OCI-LY3 (cell line): ENCODE data around the gene CROCC2.

Experiments used
- H2AFZ ChIP-seq: fragments of 200-600, 300-600 bp; shearing (Covaris generic); 2 replicates; pipeline ENCODE4 v1.6.0; 2014; ENCODE audit warnings: antibody characterized with exemption, low read depth, low read length
- H3K27ac ChIP-seq: fragments of 200-600, 300-600 bp; sonication (generic); 2 replicates; pipeline ENCODE4 v1.5.1; 2014; ENCODE audit warnings: mild to moderate bottlenecking, low read length, moderate library complexity, mixed read lengths
- H3K27me3 ChIP-seq: fragments of 200-600, 300-600 bp; sonication (generic); 2 replicates; pipeline ENCODE4 v1.6.1; 2014; ENCODE audit warnings: low read depth, low read length, mixed read lengths
- H3K36me3 ChIP-seq: fragments of 200-600, 300-600 bp; sonication (generic); replicated peaks from 2 replicates; pipeline ENCODE3; 2014; ENCODE audit warnings: low read depth, low read length, mixed read lengths
- H3K4me1 ChIP-seq: fragments of 300-600, 200-600 bp; sonication (generic); 2 replicates; pipeline ENCODE4 v1.6.1; 2014; ENCODE audit warnings: low read length, mixed read lengths
- H3K4me2 ChIP-seq: fragments of 200-600, 300-600 bp; sonication (generic); 2 replicates; pipeline ENCODE4 v1.6.1; 2014; ENCODE audit warnings: low read length, mixed read lengths
- H3K4me3 ChIP-seq: fragments of 300-600, 200-600 bp; sonication (generic); 2 replicates; pipeline ENCODE4 v1.5.1; 2014; ENCODE audit warnings: antibody characterized with exemption, mild to moderate bottlenecking, low read length, moderate library complexity
- H3K79me2 ChIP-seq: fragments of 300-600, 200-600 bp; shearing (Covaris generic); 2 replicates; pipeline ENCODE4 v1.6.1; 2014; ENCODE audit warnings: mild to moderate bottlenecking, low read length, mixed read lengths
- H3K9ac ChIP-seq: fragments of 300-600, 200-600 bp; shearing (Covaris generic); 2 replicates; pipeline ENCODE4 v1.6.0; 2014; ENCODE audit warnings: mild to moderate bottlenecking, low read length, moderate library complexity
- H3K9me3 ChIP-seq: fragments of 200-600, 300-600 bp; shearing (Covaris generic); 2 replicates; pipeline ENCODE4 v1.6.1; 2014; ENCODE audit warnings: low read length, mixed read lengths; ENCODE audit not compliant: insufficient read depth
- H4K20me1 ChIP-seq: fragments of 200-600, 300-600 bp; sonication (generic); 2 replicates; pipeline ENCODE4 v1.6.1; 2016; ENCODE audit warnings: low read length, mixed read lengths; ENCODE audit not compliant: insufficient read depth
- CTCF ChIP-seq: fragments of 200-600, 300-600 bp; sonication (generic); IDR thresholded peaks from 2 replicates; pipeline ENCODE4 v1.5.1; 2014; ENCODE audit warnings: antibody characterized with exemption, low read length, low read depth
- EZH2phosphoT487 ChIP-seq: fragments of 200-600 bp; shearing (Covaris generic); IDR thresholded peaks from 2 replicates; pipeline ENCODE4 v1.6.1; 2018; ENCODE audit warnings: antibody characterized with exemption, mixed run types, low read depth

Gene CROCC2

GRCh38 chr2:240906141-240906910 is at the start of gene CROCC2:
Gene CROCC2, plus strand, starts transcription at chr2:240906336. Its CDS starts 178 bp downstream, at chr2:240906514.
- Histone ChIP-seq H3K4me1 (no peaks in the 10 kb centered on the region), H3K9me3 (no peaks in the 10 kb centered on the region), H3K4me2 (no peak within 1 kb of the TSS), H3K79me2 (no peaks in the 10 kb centered on the region), H3K4me3 (no peak within 1 kb of the TSS), H3K9ac (no peak within 1 kb of the TSS), H4K20me1 (no peaks in the 10 kb centered on the region), H3K36me3 (no peaks in the 10 kb centered on the region), H2AFZ (no peak within 1 kb of the TSS), H3K27me3 (no peaks in the 10 kb centered on the region), H3K27ac (no peak within 1 kb of the TSS)
- TF ChIP-seq CTCF (no peak), EZH2phosphoT487 (no peak)

GRCh38 chr2:240857039-240858008 is 48.8 kb upstream of the CROCC2 start:
- H2AFZ ChIP-seq = no peak overlapping the region
- H3K27ac ChIP-seq = no peak overlapping the region
- no peak overlapping the region for H3K4me3 ChIP-seq
- H3K9me3 ChIP-seq = no peaks in the 10 kb centered on the region
- no peaks in the 10 kb centered on the region for H4K20me1 ChIP-seq
- TF ChIP-seq EZH2phosphoT487 (no peak), CTCF (no peak)
- no peak overlapping the region for H3K4me2 ChIP-seq
- H3K79me2 ChIP-seq = no peaks in the 10 kb centered on the region
- no peaks in the 10 kb centered on the region; the same call in 1 of the 2 replicates for H3K27me3 ChIP-seq
- H3K4me1 ChIP-seq = no peaks in the 10 kb centered on the region
- H3K36me3 ChIP-seq = no peaks in the 10 kb centered on the region
- no peak overlapping the region for H3K9ac ChIP-seq

- no peak overlapping the region for H2AFZ ChIP-seq
- no peak overlapping the region for H3K4me3 ChIP-seq
- H3K27ac ChIP-seq = no peak overlapping the region
- H3K27me3 ChIP-seq = no peaks in the 10 kb centered on the region; the same call in 1 of the 2 replicates
- no peaks in the 10 kb centered on the region for H3K79me2 ChIP-seq
- H4K20me1 ChIP-seq = no peaks in the 10 kb centered on the region
- no peaks in the 10 kb centered on the region for H3K9me3 ChIP-seq
- no peaks in the 10 kb centered on the region for H3K4me1 ChIP-seq
- no peak overlapping the region for H3K9ac ChIP-seq
- TF ChIP-seq CTCF = no peak
- no peak for TF ChIP-seq EZH2phosphoT487
- no peak overlapping the region for H3K4me2 ChIP-seq
- no peaks in the 10 kb centered on the region for H3K36me3 ChIP-seq
Observed at GRCh38 chr2:240858321-240858720, 47.8 kb upstream of the CROCC2 start.

- H4K20me1 ChIP-seq = no peaks in the 10 kb centered on the region
- H3K27ac ChIP-seq = no peak overlapping the region
- no peaks in the 10 kb centered on the region; the same call in 1 of the 2 replicates for H3K27me3 ChIP-seq
- H3K4me2 ChIP-seq = no peak overlapping the region
- no peaks in the 10 kb centered on the region for H3K79me2 ChIP-seq
- H2AFZ ChIP-seq = no peak overlapping the region
- H3K4me3 ChIP-seq = no peak overlapping the region
- TF ChIP-seq CTCF (no peak), EZH2phosphoT487 (no peak)
- no peak overlapping the region for H3K9ac ChIP-seq
- H3K36me3 ChIP-seq = no peaks in the 10 kb centered on the region
- H3K9me3 ChIP-seq = no peaks in the 10 kb centered on the region
- no peaks in the 10 kb centered on the region for H3K4me1 ChIP-seq
Observed at GRCh38 chr2:240858871-240859270, 47.3 kb upstream of the CROCC2 start.
